Activated T-cell treated with anti-CD3 and anti-CD28 coated beads for 4 hours (primary cell): Measurements from ENCODE around the gene RNF151.
A peak's percentile ranks its signal among the peaks of the same experiment; 100 is the strongest.

ENCODE experiments used
- DNase-seq: peaks from one replicate; pipeline ENCODE4 v3.0.0-alpha.2; 2020

Gene RNF151

GRCh38 chr16:1993731-1994131 lies 27.1 kb downstream of the RNF151 start:
- no peak for DNase-seq

GRCh38 chr16:1997494-1998359 lies 31.1 kb downstream of the RNF151 start:
- no peak for DNase-seq

GRCh38 chr16:1998360-1998835 lies 31.7 kb downstream of the RNF151 start:
- DNase-seq = no peak

- DNase-seq = no peak
Observed at GRCh38 chr16:1998852-1999801, 32.5 kb downstream of the RNF151 start.

DNA sequence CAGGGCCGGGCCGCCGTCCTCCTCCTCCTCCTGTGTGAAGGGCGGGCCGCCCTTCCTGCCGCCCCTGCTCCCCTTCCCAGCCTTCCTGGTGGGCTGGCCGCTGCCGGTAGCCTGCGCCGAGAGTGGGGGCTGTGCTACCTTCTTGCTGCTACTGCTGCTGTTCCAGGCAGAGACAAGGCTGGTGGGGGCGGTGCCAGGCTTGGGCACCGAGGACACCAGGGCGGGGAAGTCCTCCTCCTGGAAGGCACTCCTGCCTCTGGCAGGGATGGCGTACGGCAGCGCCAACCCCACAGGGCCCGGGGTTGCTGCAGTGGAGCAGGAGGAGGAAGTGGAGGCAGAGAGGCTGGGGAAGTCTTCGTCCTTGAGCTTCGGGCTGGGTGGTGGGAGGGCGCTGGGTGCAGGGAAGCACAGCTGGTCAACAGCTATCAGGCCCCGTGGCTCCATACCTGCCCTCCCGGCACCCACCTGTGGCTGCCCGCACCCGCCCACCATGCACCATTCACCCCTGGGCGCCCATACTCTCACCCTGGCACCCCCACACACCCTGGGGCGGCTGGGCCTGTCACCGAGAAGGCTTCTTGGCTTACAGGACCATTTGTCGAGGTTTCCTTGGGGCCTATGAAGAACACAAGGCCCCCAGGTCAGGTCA lies 33.3 kb downstream of the RNF151 start:
- DNase-seq = no peak

DNA sequence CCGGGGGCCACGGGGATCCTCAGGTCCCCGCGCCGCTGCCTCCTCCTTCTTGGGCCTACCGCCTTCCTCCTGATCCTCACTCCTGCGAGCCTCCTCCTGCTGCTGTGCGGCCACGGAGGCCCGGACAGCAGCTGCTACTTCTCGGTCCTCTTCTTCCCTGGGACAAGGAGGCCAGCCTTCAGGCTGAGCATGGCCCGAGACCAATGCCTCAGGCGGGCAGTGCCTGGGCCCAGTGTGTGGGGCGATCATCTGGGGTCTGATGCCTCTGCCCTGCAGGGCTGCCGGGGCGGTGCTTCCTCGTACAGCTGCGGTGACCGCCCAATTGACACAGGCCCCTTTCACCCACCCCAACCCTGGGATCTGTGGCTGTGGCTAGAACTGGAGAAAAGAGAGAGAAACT lies 34.4 kb downstream of the RNF151 start:
- DNase-seq = no peak

DNA sequence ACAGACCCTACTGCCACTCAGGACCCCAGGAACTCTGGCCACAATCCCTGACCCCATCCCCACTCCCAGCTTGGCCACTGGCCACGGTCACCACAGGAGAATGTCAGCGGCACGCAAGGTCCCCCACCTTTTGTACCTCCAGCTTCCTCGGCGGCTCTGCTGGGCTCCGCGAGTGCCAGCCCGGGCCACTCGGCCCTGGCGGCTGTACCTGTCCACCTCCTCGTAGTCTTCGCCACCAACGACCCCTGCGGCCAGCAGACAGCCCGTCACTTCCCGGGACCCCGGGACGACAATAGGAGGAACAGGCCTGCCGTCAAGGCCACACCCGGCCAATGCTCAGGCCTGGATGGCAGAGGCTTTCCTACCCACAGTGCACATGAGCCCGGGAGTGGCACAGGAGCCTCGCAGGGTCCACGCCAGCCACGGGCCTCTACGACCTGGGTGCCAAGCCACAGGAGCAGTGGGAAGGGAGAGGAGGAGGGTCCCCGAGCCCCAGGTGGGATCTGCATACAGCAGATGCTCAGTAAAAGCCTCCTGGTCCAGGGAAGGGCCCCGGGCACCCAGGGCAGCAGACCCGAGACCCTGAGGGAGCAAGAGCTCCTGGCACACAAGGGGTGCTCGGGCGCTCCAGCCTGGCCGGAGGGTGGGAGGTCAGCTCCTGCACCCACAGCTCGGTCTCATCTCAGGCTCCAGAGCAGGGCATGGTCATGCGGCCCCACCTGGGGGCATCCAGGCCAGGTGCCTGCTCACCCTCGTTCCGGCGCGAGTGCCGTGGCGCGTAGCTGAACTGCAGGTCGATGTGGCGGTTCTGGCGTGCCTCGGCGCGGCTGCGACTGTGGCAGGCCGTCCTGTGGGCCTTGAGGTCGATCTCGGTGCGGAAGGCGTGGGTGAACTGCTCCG lies 35.0 kb downstream of the RNF151 start:
- DNase-seq = no peak

GRCh38 chr16:2002406-2003230 lies 36.0 kb downstream of the RNF151 start:
- DNase-seq = no peak

DNA sequence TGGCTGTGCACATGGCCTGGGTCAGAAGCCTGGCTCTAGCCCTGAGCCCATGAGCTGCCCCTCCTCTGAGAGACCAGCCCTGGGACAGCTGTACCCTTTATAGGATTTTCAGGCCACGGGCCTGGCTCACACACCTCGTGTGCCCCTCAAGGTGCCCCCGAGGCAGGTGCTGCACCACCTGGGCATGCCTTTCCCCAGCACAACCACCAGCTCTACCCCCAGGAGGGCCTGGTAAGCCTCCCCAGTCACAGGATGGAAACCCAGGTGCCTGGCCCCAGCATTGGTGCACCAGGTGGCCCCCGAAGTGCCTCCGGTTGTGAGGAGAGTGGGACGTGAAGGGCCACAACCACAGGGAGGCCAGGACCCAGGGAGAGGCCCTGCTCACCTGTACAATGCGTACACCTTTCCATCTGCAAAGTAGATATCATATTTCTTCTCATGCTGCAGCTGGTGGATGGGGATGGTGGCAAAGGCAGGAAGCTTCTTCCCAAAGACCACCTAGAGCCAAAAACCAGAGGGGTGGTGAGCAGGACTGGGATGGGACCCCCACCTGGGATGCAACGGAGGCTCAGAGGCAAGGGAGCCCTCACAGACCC lies 36.7 kb downstream of the RNF151 start:
- no peak for DNase-seq

GRCh38 chr16:2003827-2004641 lies 37.4 kb downstream of the RNF151 start:
- peak; percentile 75 for DNase-seq

GRCh38 chr16:2004795-2005517 lies 38.3 kb downstream of the RNF151 start:
- no peak for DNase-seq

GRCh38 chr16:2005646-2006045 lies 39.0 kb downstream of the RNF151 start:
- DNase-seq = no peak

DNA sequence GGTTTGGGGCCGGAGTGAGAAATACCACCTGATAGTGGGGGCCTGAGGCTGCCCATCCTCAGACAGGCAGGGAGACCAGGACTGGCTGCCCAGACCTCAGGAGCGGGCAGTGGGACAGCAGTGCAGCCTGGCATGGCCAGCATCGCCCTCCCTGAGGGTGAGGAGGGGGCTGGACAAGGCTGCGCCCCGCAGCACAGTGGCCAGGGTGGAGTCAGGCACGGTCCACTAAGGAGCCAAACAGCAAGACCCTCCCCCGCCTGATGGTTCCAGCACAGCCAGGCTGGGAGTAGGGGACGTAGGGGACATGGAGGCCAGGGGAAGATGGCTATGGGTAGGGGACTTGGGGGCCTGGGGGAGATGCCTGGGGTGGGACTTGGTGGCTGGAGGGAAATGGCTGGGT lies 39.7 kb downstream of the RNF151 start:
- no peak for DNase-seq

DNA sequence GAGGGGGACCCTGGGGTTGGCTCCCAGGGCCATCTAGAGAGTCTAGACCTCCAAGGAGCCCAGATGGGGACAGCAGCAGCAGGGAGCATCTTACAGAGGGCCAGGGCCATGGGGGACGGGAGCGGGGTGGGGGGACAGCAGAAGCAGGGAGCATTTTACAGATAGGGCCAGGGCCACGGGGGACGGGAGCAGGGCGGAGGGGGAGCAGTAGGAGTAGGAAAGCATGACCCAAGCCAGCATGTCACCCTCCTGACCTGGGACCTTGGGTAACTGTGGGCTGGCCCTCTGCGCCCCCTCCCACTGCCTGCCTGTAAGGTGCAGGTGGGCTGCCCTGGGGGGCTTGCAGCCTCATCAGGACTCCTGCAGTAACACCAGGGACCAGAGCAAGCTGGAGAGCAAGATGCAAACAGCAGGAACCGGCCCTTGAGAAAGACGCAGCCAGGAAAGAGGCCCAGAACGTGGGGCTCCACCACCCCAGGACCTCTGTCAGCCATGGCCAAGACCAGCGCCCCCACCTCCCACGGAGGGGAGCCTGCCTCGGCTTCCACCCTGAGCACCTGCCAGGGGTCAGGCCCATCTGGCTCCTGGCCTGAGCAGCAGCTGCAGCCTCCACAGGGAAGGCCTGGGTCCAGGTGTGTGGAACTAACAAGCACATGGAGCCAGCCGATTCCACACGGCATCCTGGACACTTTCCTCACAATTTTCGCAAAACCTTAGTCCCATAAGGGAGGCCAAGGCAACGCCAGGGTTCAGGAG lies 40.6 kb downstream of the RNF151 start:
- no peak for DNase-seq

GRCh38 chr16:2008009-2008526 lies 41.4 kb downstream of the RNF151 start:
- DNase-seq = no peak

DNA sequence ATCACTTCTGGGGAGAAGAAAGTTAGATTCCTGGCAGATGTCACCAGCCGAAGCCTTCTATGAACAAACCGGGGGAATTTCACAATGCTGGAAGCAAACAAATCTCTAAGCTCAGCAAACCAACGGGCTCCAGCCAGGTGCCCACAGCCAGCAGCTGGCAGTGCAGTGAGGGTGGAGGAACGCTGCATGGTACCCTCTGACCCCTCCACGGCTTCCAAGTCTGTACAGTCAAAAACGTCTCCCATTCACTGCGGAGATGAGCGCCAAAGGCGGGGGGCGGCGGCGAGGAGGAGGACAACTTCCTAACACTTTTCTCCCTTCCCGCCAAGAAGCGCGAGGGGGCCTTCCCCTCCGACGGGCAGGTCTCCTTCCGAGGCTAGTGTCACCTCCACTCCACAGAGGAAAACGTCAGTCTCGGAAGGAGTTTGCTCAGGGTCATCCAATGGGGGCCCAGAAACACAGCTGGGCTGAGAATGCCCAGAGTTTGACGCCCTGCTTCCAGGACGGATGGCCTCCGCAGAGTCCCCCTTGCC lies 42.0 kb downstream of the RNF151 start:
- no peak for DNase-seq

GRCh38 chr16:2009164-2009711 lies 42.6 kb downstream of the RNF151 start:
- DNase-seq = no peak
